GM10248 (cell line): Measurements from ENCODE around the gene CXCL3.

Experiments
- CTCF ChIA-PET: fragments of 300-600 bp; sonication (Branson Sonifier 250); formaldehyde crosslinking; extraction: SDS; loops from one replicate; lab custom pipeline; 2021; ENCODE audit warnings: antibody characterized with exemption; lab: Yijun Ruan, JAX
- POLR2A ChIA-PET: fragments of 350-650 bp; sonication (Branson Sonifier 250); formaldehyde crosslinking; extraction: SDS; loops from one replicate; lab custom pipeline; 2020; ENCODE audit warnings: antibody characterized with exemption; lab: Yijun Ruan, JAX
- DNase-seq: peaks from one replicate; pipeline ENCODE4 v3.0.0; 2012; ENCODE audit errors: extremely low spot score
- CTCF ChIP-seq: IDR thresholded peaks from 2 replicates; pipeline ENCODE4 v1.5.1; 2012; ENCODE audit warnings: mild to moderate bottlenecking, low read depth; ENCODE audit errors: extremely low read depth, missing control alignments, control extremely low read depth

Gene CXCL3

GRCh38 chr4:74073358-74073757 lies 34.9 kb upstream of the CXCL3 start:
- TF ChIP-seq CTCF, result no peak

GRCh38 chr4:74072739-74073138 lies 34.2 kb upstream of the CXCL3 start:
- DNase-seq, result no peak
- CTCF ChIA-PET, result interaction anchor here (0.7 kb wide), 1 partner anchor 30 kb away, joined by 3 read pairs; no protein-coding TSS in a partner anchor
- POLR2A ChIA-PET, result no interaction called here
- TF ChIP-seq CTCF, result no peak

More at GRCh38 chr4:74073358-74073757, 34.9 kb upstream of the CXCL3 start:
- POLR2A ChIA-PET, result no interaction called here
- CTCF ChIA-PET, result interaction anchor here (0.7 kb wide), 1 partner anchor 31 kb away, joined by 3 read pairs; no protein-coding TSS in a partner anchor
- DNase-seq, result no peak

- POLR2A ChIA-PET, result no interaction called here
- CTCF ChIA-PET, result no interaction called here
- no peak for TF ChIP-seq CTCF
These were observed 29.1 kb upstream of the CXCL3 start for GRCh38 chr4:74067586-74067985.

GRCh38 chr4:74066232-74066631 lies 27.7 kb upstream of the CXCL3 start:
- TF ChIP-seq CTCF, result no peak
- ChIA-PET CTCF (no interaction called here), POLR2A (no interaction called here)
- DNase-seq, result no peak

More at GRCh38 chr4:74067586-74067985, 29.1 kb upstream of the CXCL3 start:
- DNase-seq, result no peak

- no peak for DNase-seq
- CTCF ChIA-PET, result no interaction called here
- POLR2A ChIA-PET, result no interaction called here
- TF ChIP-seq CTCF, result no peak
These were observed 26.7 kb upstream of the CXCL3 start for GRCh38 chr4:74065115-74065642.

- no peak for TF ChIP-seq CTCF
- CTCF ChIA-PET, result no interaction called here
These were observed 25.4 kb upstream of the CXCL3 start for GRCh38 chr4:74063859-74064258.

GRCh38 chr4:74062953-74063352 lies 24.5 kb upstream of the CXCL3 start:
- no peak for TF ChIP-seq CTCF
- CTCF ChIA-PET, result no interaction called here
- POLR2A ChIA-PET, result no interaction called here
- no peak for DNase-seq

More at GRCh38 chr4:74063859-74064258, 25.4 kb upstream of the CXCL3 start:
- no peak for DNase-seq
- POLR2A ChIA-PET, result no interaction called here
